ENCODE measurements around the gene NIT1. TPM values are rescaled to one million over a fixed set of nuclear protein-coding genes. Genes with fewer than 3 reads are reported as not detected.
A peak's percentile ranks its signal among the peaks of the same experiment; 100 is the strongest.

The NIT1 gene
- total RNA-seq, 4 donors from 2014 or later: 30.4 to 61.9 (median 32.8) TPM

- no peak for ATAC-seq
- TF ChIP-seq, protein P1, sequence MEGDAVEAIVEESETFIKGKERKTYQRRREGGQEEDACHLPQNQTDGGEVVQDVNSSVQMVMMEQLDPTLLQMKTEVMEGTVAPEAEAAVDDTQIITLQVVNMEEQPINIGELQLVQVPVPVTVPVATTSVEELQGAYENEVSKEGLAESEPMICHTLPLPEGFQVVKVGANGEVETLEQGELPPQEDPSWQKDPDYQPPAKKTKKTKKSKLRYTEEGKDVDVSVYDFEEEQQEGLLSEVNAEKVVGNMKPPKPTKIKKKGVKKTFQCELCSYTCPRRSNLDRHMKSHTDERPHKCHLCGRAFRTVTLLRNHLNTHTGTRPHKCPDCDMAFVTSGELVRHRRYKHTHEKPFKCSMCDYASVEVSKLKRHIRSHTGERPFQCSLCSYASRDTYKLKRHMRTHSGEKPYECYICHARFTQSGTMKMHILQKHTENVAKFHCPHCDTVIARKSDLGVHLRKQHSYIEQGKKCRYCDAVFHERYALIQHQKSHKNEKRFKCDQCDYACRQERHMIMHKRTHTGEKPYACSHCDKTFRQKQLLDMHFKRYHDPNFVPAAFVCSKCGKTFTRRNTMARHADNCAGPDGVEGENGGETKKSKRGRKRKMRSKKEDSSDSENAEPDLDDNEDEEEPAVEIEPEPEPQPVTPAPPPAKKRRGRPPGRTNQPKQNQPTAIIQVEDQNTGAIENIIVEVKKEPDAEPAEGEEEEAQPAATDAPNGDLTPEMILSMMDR (IDR thresholded peaks at IDR 0.05): no peak
- TF ChIP-seq EP300 (IDR thresholded peaks at IDR 0.05): no peak
- no peak for TF ChIP-seq POLR2AphosphoS5 (IDR thresholded peaks at IDR 0.05)
- no peak for TF ChIP-seq POLR2A (IDR thresholded peaks at IDR 0.05)
- peak overlapping the region in 1 of 4 donors; percentile 0 for H3K27ac ChIP-seq
- H3K4me3 ChIP-seq: no peak overlapping the region
- peaks cover 5 to 25% (median 10%) of the 10 kb centered on the region in 3 donors for H3K4me1 ChIP-seq
- H3K27me3 ChIP-seq: no peaks in the 10 kb centered on the region
- WGBS, 2 donors (ENCODE audit: low coverage in 1 of 2): 64 to 83% methylated on average over 1 of the region's 1 CpG
- no peaks in the 10 kb centered on the region for H3K36me3 ChIP-seq
- H3K9me3 ChIP-seq: no peaks in the 10 kb centered on the region
These were observed 20.5 kb downstream of the NIT1 start for GRCh38 chr1:161138431-161138830.

- Histone ChIP-seq H3K9me3 (no peaks in the 10 kb centered on the region), H3K27me3 (no peaks in the 10 kb centered on the region), H3K36me3 (no peaks in the 10 kb centered on the region), H3K4me1 (peaks cover 0 to 12% (median 0%) of the 10 kb centered on the region in 3 donors), H3K27ac (no peak overlapping the region), H3K4me3 (no peak overlapping the region)
- WGBS, 2 donors (ENCODE audit: low coverage in 1 of 2): 17 to 29% methylated on average over 1 of the region's 1 CpG
- ATAC-seq: no peak
- TF ChIP-seq POLR2AphosphoS5 (IDR thresholded peaks at IDR 0.05): no peak
- TF ChIP-seq, protein P1 (IDR thresholded peaks at IDR 0.05): peak in 3 of 4 experiments; percentile 38 to 51 (median 39)
These were observed 21.9 kb downstream of the NIT1 start for GRCh38 chr1:161139766-161140165.

- no peak for ATAC-seq
- H3K4me1 ChIP-seq: peaks cover 0 to 12% (median 0%) of the 10 kb centered on the region in 3 donors
- no peaks in the 10 kb centered on the region for H3K27me3 ChIP-seq
- WGBS, 2 donors (ENCODE audit: low coverage in 1 of 2): 90 to 100% methylated on average over 1 to 28 of the region's 29 CpGs
- TF ChIP-seq POLR2A (IDR thresholded peaks at IDR 0.05) (no peak), POLR2AphosphoS5 (IDR thresholded peaks at IDR 0.05) (no peak), EP300 (IDR thresholded peaks at IDR 0.05) (no peak)
- TF ChIP-seq, protein P1 (IDR thresholded peaks at IDR 0.05): no peak
- no peaks in the 10 kb centered on the region for H3K9me3 ChIP-seq
- no peaks in the 10 kb centered on the region for H3K36me3 ChIP-seq
- H3K27ac ChIP-seq: no peak overlapping the region
- H3K4me3 ChIP-seq: no peak overlapping the region
These were observed 23.0 kb downstream of the NIT1 start for GRCh38 chr1:161140755-161141400.

- Histone ChIP-seq H3K27me3 (no peaks in the 10 kb centered on the region), H3K9me3 (no peaks in the 10 kb centered on the region), H3K27ac (no peak overlapping the region), H3K4me1 (no peaks in the 10 kb centered on the region), H3K4me3 (no peak overlapping the region), H3K36me3 (no peaks in the 10 kb centered on the region)
- TF ChIP-seq POLR2AphosphoS5 (IDR thresholded peaks at IDR 0.05): no peak
- TF ChIP-seq, protein P1 (IDR thresholded peaks at IDR 0.05): no peak
- TF ChIP-seq POLR2A (IDR thresholded peaks at IDR 0.05): no peak
- TF ChIP-seq EP300 (IDR thresholded peaks at IDR 0.05): no peak
- 68 to 77% methylated on average over 3 of the region's 3 CpGs for WGBS, 2 donors (ENCODE audit: low coverage in 1 of 2)
- ATAC-seq: no peak
These were observed 27.9 kb downstream of the NIT1 start for GRCh38 chr1:161145832-161146231.

- WGBS, 2 donors (ENCODE audit: low coverage in 1 of 2): 19% methylated on average over 9 of the region's 9 CpGs
- Histone ChIP-seq H3K4me3 (peak overlapping the region; percentile 69 to 78), H3K9me3 (no peaks in the 10 kb centered on the region), H3K4me1 (peaks cover 0 to 20% (median 8%) of the 10 kb centered on the region in 3 donors), H3K27me3 (no peaks in the 10 kb centered on the region), H3K36me3 (peaks cover 0 to 16% of the 10 kb centered on the region in 2 donors), H3K27ac (peak overlapping the region; percentile 88 to 92 (median 90))
- no peak for ATAC-seq
- no peak for TF ChIP-seq POLR2A (IDR thresholded peaks at IDR 0.05)
- TF ChIP-seq EP300 (IDR thresholded peaks at IDR 0.05): no peak
- TF ChIP-seq, protein P1 (IDR thresholded peaks at IDR 0.05): no peak
- TF ChIP-seq POLR2AphosphoS5 (IDR thresholded peaks at IDR 0.05): no peak
These were observed 35.3 kb downstream of the NIT1 start for GRCh38 chr1:161153176-161153575.

Measured in gastroesophageal sphincter (tissue), 4 donors.